Activated CD4-positive, alpha-beta T cell treated with anti-CD3 and anti-CD28 coated beads, Interleukin-10, Interleukin-2, amounts not matched to agents 100 ng/mL and 50 ng/mL, durations not matched to agents 16 hours and 8 hours (primary cell): Measurements from ENCODE around the gene TMIGD2.
A peak's percentile ranks its signal among the peaks of the same experiment; 100 is the strongest.

Experiments used
- DNase-seq: peaks from one replicate; pipeline ENCODE4 v3.0.0-alpha.2; 2020

TMIGD2 gene

GRCh38 chr19:4326215-4326836, 24.1 kb upstream of the TMIGD2 start:
- peak; percentile 21 for DNase-seq

- DNase-seq: no peak
These were observed 22.0 kb upstream of the TMIGD2 start for GRCh38 chr19:4324228-4324627.

- DNase-seq: no peak
These were observed 21.5 kb upstream of the TMIGD2 start for GRCh38 chr19:4323692-4324091.

GRCh38 chr19:4322942-4323665, 20.9 kb upstream of the TMIGD2 start:
- no peak for DNase-seq

GRCh38 chr19:4320419-4320818, 18.2 kb upstream of the TMIGD2 start:
- DNase-seq: no peak

GRCh38 chr19:4319067-4319718, 17.0 kb upstream of the TMIGD2 start:
- DNase-seq: no peak

GRCh38 chr19:4318460-4318859, 16.3 kb upstream of the TMIGD2 start:
- DNase-seq: no peak

- DNase-seq: no peak
These were observed 14.8 kb upstream of the TMIGD2 start for GRCh38 chr19:4316956-4317355.

GRCh38 chr19:4313847-4314490, 11.8 kb upstream of the TMIGD2 start:
- DNase-seq: no peak

GRCh38 chr19:4310247-4311121, 8.3 kb upstream of the TMIGD2 start:
- DNase-seq: peak; percentile 8

GRCh38 chr19:4305659-4306058, 3.5 kb upstream of the TMIGD2 start:
- no peak for DNase-seq

- no peak for DNase-seq
These were observed 3.0 kb upstream of the TMIGD2 start for GRCh38 chr19:4305257-4305612.

GRCh38 chr19:4304538-4305256, 2.5 kb upstream of the TMIGD2 start, which contains the start of gene FSD1:
FSD1 (plus strand) TSS chr19:4304598; CDS start chr19:4304747, 149 bp downstream.
- peak; percentile 86 for DNase-seq

- no peak for DNase-seq
These were observed 1.8 kb upstream of the TMIGD2 start for GRCh38 chr19:4303819-4304537.

GRCh38 chr19:4301590-4302242, 473 bp downstream of the TMIGD2 start:
- no peak for DNase-seq

GRCh38 chr19:4300589-4300988, 1.6 kb downstream of the TMIGD2 start:
- DNase-seq: no peak

GRCh38 chr19:4298810-4299550, 3.2 kb downstream of the TMIGD2 start:
- peak; percentile 26 for DNase-seq

GRCh38 chr19:4297901-4298809, 4.0 kb downstream of the TMIGD2 start:
- peak; percentile 46 for DNase-seq
